NCI-H82 treated with DMSO at 0.1 percent for 48 hours (cell line): ENCODE results near the gene CAPN1.
"Not testable (repeated sequence)": the region's sequence is repeated elsewhere in the genome, so short reads cannot be mapped to it uniquely, and the experiment has no call there.

Experiments used
- DNase-seq: peaks from one replicate; lab custom pipeline; 2025; ENCODE audit not compliant: unreplicated experiment; lab: John Stamatoyannopoulos, UW

Gene CAPN1

DNA sequence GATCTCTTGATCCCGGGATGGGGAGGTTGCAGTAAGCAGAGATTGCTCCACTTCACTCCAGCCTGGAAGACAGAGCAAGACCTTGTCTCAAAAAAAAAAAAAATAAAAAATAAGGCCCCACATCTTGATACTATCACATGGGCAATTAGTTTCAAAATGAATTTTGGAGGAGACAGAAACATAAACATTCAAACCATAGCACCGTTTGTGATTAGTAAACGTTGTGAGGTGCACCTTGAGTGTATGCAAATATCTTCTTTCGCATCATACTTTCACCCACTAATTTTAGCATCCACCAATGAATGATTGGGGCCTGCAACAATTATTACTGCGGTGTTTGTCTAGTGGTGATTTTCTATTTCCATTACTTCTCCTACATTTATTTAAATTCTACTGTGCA, 22.7 kb upstream of the CAPN1 start:
- no peak for DNase-seq

DNA sequence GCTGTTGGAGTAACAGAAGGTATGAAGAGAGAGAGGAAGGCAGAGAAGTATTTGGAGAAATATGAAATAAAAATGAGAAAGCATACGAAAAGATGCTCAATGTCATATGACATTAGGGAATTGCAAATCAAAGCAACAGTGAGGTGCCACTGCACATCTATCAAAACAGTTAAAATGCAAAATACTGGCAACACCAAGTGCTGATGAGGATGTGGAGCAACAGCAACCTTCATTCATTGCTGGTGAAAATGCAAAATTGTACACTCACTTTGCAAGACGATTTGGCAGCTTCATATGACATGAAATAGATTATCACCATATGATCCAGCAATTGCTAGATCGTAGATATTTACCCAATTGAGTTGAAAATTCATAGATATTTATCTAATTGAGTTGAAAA, 21.1 kb upstream of the CAPN1 start:
- DNase-seq = no peak

DNA sequence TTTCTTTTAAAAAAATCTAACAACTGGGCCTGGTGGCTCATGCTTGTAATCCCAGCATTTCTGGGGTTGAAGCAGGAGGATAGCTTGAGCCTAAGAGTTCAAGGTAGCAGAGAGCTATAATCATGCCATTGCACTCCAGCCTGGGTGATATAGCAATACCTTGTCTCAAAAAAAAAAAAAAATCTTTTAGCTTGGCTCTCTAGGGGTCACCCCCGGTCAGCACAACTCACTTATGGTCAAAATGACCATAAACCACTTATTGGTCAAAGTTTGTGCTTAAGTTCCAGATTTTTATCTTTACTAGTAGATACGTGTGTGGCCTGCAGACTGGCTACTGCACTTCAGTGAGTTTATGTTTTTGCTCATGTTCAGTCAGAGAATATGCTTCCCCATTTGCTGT, 18.0 kb upstream of the CAPN1 start:
- no peak for DNase-seq

DNA sequence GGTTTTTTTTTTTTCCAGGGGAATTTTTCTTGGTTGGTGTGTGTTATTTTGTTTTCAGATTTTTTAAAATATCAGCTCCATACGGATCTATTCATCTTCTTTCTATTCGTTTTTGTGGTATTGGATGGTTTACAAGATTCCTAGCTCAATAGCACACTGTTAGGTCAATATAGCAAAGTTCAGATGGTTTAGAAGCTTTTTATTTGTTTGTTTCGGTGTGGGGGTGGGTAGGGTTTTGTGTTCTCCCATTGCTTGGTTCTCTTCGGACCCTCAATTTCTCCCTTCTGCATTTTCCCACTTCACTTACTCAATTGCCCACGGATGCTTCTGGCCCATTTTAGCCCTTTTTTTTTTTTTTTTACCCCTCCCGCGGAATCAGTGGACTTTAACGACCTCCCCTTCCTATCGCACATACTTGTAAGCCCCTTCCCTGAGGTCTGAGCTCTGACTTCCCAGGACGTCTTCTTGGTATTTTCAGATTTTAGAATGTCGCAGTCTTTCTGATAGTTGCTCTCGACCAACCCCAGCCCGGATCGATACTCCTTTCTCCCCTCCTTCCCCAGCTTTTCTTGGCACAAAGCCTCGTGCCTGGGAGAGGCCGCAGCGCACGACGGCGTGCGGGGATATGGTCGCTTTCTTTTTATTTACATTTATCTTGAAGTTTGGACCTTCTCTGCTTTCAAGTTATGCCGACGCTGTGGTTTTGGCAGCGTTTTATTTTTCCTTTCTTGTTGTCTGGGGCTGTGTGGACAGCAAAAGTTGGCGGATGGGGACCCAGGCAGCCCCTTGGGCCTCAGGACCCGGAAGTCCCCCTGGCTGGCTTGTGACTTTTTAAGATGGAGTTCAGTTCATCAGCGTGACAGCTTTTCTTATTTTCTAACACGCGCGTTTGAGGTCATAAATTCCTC, 16.1 kb upstream of the CAPN1 start:
- no peak for DNase-seq

DNA sequence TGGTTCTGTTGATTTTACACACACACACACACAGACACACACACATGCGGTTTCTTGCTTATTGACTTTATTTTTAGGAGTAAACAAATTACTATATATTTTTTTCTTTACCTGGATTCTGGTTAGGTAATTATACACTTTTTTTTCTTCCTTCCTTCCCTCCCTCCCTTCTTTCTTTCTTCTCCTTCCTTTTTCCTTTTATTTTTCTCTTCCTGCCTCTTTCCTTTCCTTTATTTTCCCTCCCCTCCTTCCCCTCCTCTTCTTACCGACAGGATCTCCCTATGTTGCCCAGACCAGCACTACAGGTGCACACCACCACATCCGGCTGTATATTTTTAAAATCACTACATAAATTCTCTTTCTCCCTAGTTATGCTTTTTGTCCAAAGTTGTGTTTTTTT, 14.8 kb upstream of the CAPN1 start:
- DNase-seq = no peak

DNA sequence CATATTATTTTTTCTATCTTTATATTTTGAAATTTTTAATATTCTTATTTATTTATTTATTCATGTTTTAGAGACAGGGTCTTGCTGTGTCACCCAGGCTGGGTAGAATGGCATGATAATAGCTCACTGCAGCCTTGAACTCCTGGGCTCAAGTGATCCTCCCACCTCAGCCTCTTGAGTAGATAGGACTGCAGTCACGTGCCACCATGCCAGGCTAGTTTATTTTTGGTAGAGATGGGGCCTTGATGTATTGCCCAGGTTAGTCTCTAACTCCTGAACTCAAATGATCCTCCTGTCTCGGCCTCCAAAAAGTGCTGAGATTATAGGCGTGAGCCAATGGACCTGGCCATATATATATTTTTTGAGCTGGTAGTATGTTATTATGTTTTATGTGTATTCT, 14.1 kb upstream of the CAPN1 start:
- DNase-seq = no peak

DNA sequence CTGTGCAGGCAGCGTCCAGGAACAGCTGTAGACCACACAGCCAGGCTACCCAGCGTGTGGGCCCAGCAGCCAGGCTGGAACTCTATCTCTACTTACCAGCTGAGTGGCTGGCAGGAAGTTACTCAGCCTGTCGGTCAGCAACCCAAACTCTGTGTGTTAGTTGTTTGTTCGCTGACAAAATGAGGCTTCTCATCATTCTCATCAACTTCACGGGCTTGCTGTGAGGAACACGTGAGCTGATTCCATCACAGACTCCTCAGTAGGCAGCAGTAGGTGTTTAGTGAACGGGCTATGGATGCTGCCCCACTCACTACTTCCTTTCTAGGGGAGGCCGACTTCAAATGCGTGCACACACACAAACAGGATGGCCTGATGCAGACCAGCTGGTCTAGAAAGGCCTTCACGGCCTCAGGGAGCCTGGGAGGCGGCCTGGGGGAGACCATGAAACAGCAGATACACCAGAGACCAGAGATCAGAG, 12.5 kb upstream of the CAPN1 start:
- no peak for DNase-seq

DNA sequence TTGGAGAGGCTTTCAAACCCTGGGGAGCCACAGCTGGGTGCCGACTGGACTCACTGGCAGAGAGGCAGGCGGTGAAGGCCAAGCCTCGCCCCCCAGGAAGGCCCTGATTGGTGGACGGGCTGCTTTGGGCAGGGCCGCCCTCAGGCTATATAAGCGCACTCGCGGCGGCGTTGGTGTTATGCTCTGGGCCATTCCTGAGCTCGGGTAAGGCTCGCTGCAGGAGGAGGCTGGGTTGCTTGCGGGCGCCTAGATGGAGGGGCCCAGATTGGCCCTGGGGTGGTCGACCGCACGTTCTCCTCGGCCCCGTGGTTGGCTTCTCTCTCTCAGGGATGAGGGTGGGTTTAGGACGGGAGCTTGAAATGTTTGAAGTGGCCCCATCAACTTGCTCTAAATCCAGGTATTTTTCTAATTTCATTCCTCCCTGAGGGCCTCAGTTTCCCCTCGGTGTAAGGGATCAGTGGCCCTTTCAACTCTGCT, 11.6 kb upstream of the CAPN1 start, which contains the start of gene SPDYC:
TSS of gene SPDYC (plus strand) at position 176 of the 477 bp plus-strand sequence. CDS start 1,125 bp downstream, outside the sequence.
- DNase-seq = no peak

DNA sequence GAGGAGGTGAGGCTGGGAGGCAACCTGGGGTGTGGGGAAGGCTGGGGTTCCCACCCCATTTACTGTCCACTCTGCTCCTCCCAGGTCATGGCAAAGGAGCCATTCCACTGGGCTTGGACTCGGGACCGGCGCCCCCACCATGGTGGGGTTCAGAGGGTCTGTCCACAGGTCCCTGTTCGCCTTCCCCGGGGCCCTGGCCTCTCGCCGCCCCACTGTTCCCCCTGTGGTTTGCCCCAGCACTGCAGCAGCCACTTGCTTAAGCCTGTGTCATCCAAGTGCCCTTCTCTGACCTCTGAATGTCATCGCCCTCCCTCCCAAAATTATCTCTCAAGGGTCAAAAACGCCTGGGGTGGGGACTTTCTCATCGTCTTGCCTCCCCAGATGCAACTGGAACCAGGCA, 9.1 kb upstream of the CAPN1 start:
- DNase-seq = no peak

DNA sequence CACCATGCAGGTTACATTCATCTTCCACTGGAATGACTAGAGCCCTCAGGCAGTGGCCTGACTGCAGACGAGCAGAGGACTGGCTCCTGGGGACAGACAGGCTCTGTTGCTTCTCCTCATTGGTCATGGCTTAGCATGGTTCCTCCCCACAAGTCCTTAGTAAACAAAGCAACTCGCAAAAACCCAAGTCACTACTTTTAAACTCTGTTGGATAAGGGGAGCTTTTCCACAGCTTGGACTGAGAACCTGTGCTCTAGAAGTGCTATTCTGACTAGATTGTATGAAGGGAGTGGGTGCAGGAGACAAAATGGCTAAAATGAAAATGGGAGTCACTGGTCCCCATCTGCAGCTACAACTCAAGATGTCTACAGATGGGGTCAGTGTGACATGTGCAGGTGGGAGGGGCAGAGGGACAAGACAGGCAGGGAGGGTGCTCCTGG, 7.1 kb upstream of the CAPN1 start:
- DNase-seq = not testable (repeated sequence)

DNA sequence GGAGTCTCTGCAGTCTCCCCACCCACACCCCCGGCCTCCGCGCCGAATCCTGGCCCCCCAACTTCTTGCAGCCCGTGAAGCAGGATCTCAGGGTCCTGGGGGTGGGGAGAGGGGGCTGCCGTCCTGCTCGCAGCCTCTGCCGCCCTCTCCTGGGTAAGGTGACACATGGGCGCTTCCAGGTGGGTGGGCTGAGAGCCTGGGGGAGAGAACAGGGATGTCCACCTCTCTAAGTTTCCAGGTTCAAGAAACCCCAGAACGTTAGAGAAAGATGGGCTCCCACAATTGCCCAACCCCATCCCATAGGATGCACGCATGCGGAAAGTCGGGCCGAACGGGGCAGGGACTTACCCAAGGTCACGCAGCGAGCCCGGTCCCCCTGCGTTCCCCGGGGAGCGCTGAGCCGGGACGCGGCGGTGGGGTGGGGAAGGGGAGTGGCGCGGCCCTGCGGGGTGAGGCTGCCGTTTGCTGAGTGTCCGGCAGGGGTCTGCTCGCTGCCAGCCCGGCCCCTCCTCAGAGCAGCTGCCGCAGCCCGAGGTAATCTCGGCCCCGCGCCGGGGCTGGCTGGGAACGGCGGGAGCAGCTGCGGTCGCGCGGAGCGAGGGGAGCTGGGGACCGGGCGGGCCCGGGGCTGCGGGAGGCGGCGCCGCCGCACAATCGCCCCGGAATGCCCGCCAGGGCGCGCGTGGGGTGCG, 705 bp upstream of the CAPN1 start:
- DNase-seq = peak; percentile 28

DNA sequence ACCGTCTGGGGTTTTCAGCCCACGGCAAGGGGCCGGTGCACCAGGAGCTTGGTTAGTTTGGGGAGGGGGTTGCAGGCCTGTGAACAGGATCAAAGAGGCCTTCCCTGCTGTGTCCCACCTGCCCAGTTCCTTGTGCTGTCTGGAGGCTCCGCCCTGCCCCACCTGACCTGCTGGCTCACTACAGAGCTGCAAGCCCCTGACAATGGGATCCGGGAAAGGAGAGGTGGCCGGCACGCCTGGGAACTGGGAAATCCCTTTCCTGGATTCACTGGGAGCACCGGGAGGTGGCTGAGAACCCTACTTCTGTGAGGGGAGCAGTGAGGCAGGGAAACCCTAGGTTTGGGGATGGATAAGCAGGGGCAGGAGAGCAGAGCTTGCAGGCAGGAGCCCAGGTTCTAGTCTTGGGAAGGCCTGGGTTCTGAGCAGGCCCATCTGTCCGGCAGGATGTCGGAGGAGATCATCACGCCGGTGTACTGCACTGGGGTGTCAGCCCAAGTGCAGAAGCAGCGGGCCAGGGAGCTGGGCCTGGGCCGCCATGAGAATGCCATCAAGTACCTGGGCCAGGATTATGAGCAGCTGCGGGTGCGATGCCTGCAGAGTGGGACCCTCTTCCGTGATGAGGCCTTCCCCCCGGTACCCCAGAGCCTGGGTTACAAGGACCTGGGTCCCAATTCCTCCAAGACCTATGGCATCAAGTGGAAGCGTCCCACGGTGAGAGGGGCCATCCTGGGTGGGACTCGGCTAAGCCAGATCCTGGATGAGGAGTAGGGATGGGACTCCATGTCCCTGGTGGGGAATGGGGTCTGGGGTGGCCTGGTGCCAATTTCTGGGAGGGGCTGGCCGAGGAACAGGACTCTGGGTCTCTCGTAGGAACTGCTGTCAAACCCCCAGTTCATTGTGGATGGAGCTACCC, 786 bp downstream of the CAPN1 start:
- DNase-seq = no peak

DNA sequence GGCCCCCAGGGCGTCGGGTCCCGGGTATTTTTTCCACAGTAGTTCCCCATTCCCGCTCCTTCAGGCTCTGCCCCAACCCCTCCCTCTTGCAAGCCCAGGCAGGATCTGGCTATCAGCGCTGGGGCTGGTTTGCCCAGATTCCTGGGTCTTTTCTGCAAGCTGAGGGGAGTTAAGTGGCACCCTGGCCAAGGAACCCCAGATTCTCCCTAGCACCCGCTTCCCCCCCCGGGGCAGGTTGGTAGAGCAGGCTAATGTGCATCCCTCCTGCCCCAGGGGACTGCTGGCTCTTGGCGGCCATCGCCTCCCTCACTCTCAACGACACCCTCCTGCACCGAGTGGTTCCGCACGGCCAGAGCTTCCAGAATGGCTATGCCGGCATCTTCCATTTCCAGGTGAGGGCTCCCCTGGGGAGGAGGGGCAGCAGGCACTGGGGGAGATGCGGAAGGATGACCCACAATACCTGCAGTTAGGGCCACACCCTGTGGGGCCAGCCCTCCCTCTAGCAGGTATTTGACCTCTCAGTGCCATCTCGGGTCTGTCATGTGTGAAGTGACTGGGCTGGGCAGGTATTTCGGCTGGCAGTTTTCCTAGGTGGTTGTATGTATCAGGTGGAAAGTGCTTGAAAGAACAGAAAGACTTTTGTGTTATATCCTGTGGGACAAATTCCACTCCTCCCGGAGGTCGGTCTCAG, 1.6 kb downstream of the CAPN1 start:
- DNase-seq = no peak

DNA sequence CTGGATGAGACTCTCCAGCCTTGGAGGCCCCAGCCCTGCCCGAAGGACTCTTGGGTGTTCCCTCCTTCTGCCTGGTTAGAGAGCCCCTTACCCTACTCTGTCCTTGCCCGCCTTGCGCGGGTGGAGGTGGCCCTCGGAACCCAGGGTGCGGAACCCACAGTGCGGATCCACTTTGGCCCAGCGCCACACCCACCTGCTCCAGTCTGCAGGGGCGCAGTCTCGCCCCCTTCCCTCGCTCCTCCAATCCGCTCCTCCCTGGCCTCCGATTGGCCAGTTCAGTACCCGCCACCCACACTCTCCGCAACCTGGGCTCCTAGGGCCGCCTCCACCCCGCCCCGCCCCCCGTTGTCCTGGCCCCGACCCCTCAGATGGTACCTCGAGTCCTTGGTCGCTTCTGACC, 2.4 kb downstream of the CAPN1 start:
- no peak for DNase-seq

DNA sequence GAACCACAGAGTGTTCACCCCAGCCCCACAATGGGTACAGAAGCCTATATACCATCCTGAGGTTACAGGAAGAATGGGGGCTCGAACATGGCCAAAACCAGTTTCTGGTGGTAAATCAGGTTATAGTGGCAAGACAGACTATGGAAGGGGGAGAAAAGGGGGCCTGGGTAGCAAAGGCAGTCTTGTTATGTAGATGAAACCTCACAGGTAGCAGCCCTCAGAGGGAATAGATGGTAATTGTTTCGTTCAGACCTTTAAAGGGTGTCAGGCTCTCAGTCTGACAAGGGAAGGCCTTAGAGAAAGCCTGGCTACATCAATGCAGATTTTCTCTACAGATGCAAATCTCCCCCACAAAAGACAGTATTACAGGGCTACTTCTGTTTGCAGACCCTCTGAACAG, 3.4 kb downstream of the CAPN1 start:
- DNase-seq = no peak

DNA sequence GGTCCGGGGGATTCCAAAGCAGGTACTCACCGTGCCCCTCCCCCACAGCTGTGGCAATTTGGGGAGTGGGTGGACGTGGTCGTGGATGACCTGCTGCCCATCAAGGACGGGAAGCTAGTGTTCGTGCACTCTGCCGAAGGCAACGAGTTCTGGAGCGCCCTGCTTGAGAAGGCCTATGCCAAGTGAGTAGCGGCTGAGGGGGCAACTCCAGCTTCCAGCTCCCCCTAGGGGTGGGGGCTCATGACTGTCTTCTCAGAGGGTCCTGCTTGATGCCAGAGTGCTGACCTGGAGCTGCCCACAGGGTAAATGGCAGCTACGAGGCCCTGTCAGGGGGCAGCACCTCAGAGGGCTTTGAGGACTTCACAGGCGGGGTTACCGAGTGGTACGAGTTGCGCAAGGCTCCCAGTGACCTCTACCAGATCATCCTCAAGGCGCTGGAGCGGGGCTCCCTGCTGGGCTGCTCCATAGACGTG, 4.2 kb downstream of the CAPN1 start:
- no peak for DNase-seq

DNA sequence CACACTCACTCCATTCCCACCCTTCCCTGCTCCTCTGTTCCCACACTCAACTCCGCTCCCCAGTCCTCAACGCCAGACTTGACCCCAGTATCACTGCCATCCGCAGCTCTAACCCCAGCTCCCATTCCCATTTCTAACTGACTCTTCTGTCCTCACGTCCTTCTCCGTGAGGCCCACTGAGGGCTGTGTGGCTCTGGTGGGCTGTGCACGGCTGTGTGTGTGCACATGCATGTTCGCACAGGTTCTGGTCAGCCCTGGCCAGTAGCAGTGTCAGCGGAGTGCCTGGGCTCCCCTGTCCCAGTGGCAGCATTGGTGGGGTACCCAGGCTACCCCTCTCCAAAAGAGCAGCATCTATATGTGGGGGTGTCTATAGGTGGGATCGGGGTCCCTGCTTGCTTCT, 5.0 kb downstream of the CAPN1 start:
- no peak for DNase-seq

DNA sequence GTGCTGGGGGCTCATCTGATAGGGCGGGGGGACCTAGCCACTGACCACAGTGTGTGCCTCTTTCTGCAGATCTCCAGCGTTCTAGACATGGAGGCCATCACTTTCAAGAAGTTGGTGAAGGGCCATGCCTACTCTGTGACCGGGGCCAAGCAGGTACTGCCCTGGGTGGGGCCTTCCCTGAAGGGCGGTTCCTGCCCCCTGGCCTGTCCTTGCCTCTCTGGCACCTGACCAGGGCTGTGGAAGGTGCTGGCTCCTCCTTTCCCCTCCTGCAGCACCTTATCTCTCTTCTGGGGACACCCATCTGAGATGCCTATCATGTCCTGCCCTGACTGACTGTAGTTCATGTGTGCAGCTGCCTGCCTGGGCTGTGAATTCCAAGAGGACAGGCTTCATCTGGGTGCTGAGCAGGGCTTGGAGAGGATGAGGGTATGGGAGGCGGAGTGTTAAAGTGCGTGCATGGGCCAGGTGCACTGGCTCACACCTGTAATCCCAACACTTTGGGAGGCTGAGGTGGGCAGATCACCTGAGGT, 5.5 kb downstream of the CAPN1 start:
- no peak for DNase-seq

DNA sequence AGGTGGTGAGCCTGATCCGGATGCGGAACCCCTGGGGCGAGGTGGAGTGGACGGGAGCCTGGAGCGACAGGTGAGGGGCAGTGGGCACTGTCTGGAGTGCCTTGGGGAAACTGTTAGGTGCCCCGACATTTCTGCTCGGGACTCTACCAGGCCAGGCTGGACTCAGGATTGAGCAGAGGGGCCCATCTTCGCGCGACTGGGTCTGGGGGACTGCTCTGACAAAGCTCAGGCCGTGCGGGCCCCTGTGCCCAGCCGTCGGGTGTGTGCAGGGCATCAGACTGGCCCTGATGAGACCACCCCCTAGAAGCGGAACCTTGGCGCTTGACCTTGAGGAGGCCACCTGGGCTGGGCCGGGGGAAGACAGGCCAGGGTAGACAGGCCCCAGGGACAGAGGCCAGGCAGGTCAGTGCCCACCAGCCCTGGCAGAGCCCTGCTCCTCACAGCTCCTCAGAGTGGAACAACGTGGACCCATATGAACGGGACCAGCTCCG, 6.3 kb downstream of the CAPN1 start:
- DNase-seq = no peak

DNA sequence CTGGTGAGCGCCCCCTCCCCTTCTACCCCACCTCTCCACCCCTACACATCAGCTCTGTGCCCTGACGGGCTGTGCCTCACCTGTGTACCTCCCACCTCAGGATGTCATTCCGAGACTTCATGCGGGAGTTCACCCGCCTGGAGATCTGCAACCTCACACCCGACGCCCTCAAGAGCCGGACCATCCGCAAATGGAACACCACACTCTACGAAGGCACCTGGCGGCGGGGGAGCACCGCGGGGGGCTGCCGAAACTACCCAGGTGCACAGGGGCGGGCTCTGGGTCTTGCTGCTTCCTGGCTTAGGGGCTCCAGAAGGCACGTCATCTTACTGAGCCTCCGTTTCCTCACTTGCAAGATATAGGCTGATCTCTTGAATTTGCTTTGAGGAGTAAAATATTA, 6.8 kb downstream of the CAPN1 start:
- no peak for DNase-seq
